Erythroblast (primary cell): ENCODE results near the gene WAC.
A peak's percentile ranks its signal among the peaks of the same experiment; 100 is the strongest.
"Not testable (repeated sequence)": the region's sequence is repeated elsewhere in the genome, so short reads cannot be mapped to it uniquely, and the experiment has no call there.

Source experiments
- DNase-seq, 2 experiments: peaks; one replicate each; lab custom pipeline; 2025; lab: John Stamatoyannopoulos, UW
- GATA1 ChIP-seq: IDR thresholded peaks from 2 replicates; pipeline ENCODE4 v1.6.1; 2011; ENCODE audit warnings: low read depth, mild to moderate bottlenecking, control low read depth, low read length, moderate library complexity
- POLR2A ChIP-seq: IDR thresholded peaks from 2 replicates; pipeline ENCODE4 v1.6.1; 2011; ENCODE audit warnings: mild to moderate bottlenecking, low read length

Gene WAC, protein sequence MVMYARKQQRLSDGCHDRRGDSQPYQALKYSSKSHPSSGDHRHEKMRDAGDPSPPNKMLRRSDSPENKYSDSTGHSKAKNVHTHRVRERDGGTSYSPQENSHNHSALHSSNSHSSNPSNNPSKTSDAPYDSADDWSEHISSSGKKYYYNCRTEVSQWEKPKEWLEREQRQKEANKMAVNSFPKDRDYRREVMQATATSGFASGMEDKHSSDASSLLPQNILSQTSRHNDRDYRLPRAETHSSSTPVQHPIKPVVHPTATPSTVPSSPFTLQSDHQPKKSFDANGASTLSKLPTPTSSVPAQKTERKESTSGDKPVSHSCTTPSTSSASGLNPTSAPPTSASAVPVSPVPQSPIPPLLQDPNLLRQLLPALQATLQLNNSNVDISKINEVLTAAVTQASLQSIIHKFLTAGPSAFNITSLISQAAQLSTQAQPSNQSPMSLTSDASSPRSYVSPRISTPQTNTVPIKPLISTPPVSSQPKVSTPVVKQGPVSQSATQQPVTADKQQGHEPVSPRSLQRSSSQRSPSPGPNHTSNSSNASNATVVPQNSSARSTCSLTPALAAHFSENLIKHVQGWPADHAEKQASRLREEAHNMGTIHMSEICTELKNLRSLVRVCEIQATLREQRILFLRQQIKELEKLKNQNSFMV

DNA sequence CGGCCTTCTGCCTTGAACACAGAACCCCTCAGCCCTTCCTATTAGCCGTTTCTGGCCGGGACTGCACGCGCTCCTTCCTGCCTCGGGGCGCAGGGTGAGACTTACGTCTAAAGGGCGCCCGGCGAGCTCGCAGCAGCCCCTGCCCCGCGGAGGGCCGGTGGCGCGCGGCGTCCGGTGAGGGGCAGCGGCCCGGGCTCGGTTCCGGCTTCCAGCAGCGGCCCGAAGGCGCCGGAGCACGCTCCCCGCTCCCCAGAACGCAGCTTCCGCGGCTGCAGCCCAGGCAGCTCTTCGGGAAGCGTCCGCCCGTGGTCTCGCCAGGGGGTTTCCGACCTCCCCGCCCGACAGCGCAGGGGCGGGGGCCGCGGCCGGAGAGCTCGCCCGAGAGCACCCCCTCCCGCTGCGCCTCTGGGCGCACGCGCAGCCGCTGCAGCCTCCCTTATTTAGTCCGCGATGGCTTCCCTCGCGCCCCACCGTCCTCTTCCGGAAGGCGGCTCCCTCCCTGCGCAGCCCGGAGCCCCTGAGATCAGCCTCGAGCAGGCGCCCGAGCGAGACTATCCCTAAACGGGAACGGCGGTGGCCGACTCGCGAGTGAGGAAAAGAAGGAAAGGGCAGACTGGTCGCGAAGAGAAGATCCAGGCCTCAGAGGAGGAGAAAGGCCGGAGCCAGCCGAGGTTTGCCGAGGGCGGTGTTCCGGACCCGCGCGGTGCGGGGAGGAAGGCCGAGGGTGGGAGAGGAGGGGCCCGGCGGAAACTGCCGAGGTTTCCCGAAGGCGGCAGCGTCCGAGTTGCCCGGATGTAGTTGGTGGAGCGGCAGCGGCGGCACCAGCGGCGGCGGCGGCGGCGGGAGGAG is at the start of gene WAC:
Gene WAC (plus strand): TSS at position 782 of the 849 bp plus-strand sequence. CDS start 462 bp downstream, outside the sequence.
- DNase-seq: peak; percentile 93 to 96
- no peak for TF ChIP-seq GATA1
- peak; percentile 87 for TF ChIP-seq POLR2A

- no peak for TF ChIP-seq POLR2A
- no peak for TF ChIP-seq GATA1
These were observed 43.7 kb upstream of the WAC start for GRCh38 chr10:28489206-28489605.

DNA sequence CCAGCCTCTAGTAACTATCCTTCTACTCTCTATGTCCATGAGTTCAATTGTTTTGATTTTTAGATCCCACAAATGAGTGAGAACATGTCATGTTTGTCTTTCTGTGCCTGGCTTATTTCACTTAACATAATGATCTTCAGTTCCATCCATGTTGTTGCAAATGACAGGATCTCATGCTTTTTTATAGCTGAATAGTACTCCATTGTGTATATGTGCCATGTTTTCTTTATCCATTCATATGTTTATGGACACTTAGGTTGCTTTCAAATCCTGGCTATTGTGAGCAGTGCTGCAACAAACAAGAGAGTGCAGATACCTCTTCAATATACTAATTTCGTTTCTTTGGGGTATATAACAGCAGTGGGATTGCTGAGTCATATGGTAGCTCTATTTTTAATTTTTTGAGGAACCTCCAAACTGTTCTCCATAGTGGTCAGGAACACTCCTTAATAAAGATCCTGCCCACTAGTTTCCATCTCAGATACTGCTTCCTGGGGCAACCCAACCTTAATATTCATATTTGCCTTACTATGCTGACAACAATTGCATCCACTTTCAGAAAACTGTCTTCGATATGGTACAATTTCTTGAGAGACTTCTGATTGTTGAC is 42.6 kb upstream of the WAC start:
- DNase-seq: not testable (repeated sequence)

More at GRCh38 chr10:28489206-28489605, 43.7 kb upstream of the WAC start:
- DNase-seq: no peak

GRCh38 chr10:28492116-28492920 is 40.6 kb upstream of the WAC start:
- peak; percentile 5 to 51 for DNase-seq
- no peak for TF ChIP-seq POLR2A
- no peak for TF ChIP-seq GATA1

GRCh38 chr10:28494420-28494819 is 38.5 kb upstream of the WAC start:
- DNase-seq: peak; percentile 73 to 94
- peak; percentile 78 for TF ChIP-seq GATA1
- TF ChIP-seq POLR2A: no peak

DNA sequence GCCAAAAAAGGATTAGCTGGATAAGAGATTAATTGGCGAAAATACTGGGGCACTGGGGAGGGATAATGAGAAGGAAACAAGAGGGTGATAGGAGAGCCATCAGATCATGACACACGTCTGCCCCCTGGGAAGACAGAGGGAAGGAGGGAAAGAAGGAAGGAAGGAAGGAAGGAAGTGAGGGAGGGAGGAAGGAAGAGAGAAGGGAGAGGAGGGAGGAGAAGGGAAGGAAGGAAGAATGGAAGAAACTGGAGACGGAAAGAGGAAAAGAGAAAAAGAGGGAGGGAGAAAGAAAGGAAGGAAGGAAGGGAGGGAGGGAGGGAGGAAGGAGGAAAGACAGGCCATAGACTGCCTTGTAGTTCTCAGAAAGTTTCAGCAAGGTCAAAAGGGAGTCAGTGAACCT is 37.8 kb upstream of the WAC start:
- no peak for DNase-seq
- TF ChIP-seq GATA1 (no peak), POLR2A (no peak)

DNA sequence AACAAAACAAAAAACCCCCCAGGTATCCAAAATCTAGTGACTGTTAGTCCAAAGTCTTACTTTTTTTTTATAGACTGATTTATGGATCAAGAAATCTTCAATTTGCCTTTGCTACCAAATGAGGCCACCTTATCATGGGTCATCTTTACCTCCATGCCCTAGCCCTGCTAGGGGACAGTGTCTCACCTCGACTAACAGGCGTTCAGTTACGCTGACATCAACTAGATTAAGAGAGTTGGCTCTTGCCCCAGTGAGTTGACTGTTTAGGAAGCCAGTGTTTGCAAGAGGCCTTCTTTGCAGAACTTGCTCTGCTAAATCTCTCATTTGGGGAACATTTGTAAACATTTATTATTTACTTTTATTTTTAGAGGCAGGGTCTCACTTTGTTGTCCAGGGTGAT is 36.9 kb upstream of the WAC start:
- DNase-seq: peak in 1 of 2 experiments; percentile 4
- TF ChIP-seq POLR2A: no peak

- no peak for TF ChIP-seq POLR2A
- no peak for TF ChIP-seq GATA1
- no peak for DNase-seq
These were observed 36.4 kb upstream of the WAC start for GRCh38 chr10:28496481-28496961.

DNA sequence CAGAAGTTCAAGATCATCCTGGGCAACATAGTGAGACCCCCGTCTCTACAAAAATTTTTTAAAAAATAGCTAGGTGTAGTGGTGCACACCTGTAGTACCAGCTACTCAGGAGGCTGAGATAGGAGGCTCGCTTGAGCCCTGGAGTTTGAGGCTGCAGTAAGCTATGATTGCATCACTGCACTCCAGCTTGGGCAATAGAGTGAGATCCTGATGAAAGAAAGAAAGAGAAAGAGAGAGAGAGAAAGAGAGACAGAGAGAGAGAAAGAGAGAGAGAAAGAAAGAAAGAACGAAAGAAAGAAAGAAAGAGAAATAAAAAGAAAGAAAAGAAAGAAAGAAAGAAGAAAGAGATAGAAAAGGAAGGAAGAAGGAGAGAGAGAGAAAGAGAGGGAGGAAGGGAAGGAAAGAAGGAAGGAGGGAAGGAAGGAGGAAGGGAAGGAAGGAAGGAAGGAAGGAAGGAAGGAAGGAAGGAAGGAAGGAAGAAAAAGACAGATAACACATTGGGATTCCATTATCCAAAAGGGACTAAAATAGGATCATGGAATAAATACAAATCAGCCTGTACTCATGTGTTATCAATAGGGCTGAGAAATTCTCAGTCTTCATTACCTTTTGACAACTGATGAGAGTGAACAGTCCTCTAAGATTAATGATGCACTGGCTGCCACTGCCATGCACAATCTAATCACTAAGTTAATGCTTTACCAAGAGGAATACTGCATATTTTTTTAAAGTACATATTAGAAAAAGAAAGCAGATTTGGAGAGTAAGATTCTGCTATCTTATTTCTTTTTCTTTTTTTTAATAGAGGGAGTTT is 35.4 kb upstream of the WAC start:
- no peak for DNase-seq
- TF ChIP-seq GATA1 (no peak), POLR2A (no peak)

DNA sequence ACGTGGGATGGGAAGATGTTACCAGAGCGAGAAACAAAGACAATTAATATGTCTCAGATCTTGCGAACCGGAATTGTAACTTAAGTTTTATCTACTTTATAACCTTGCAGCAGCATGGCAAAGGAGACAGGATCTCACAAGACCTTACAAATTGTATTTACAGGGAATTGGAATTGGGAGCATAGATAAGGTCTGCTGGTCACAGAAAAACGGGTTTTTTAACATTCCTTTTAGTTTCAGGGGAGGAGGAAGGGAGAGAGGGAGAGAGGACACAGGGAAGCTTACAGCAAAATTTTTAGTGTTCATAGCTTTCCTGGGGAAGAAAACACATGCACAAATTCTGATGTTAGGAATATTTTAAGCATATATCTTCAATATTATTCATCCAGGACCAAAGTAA is 32.7 kb upstream of the WAC start:
- not testable (repeated sequence) for DNase-seq

GRCh38 chr10:28503114-28503513 is 29.8 kb upstream of the WAC start:
- TF ChIP-seq POLR2A (no peak), GATA1 (no peak)
- DNase-seq: no peak

- DNase-seq: no peak
- TF ChIP-seq GATA1: no peak
- no peak for TF ChIP-seq POLR2A
These were observed 27.5 kb upstream of the WAC start for GRCh38 chr10:28505359-28505959.
